ENCODE results near the gene LKAAEAR1.

The LKAAEAR1 gene

GRCh38 chr20:64051033-64051452, 33.2 kb downstream of the LKAAEAR1 start:
- no peak for TF ChIP-seq CTCF (IDR thresholded peaks at IDR 0.05; ENCODE audit: low read length, missing control alignments)
- no peak overlapping the region for H3K4me3 ChIP-seq (replicated peaks; ENCODE audit: low read depth, low read length)
- DNase-seq (ENCODE audit: low read depth), result no peak

GRCh38 chr20:64050261-64051032, 33.8 kb downstream of the LKAAEAR1 start:
- TF ChIP-seq CTCF (IDR thresholded peaks at IDR 0.05; ENCODE audit: low read length, missing control alignments), result no peak
- no peak for DNase-seq (ENCODE audit: low read depth)
- no peak overlapping the region for H3K4me3 ChIP-seq (replicated peaks; ENCODE audit: low read depth, low read length)

- no peak for DNase-seq (ENCODE audit: low read depth)
- TF ChIP-seq CTCF (IDR thresholded peaks at IDR 0.05; ENCODE audit: low read length, missing control alignments), result no peak
- H3K4me3 ChIP-seq (replicated peaks; ENCODE audit: low read depth, low read length), result no peak overlapping the region
These were observed 34.3 kb downstream of the LKAAEAR1 start for GRCh38 chr20:64049878-64050260.

DNA sequence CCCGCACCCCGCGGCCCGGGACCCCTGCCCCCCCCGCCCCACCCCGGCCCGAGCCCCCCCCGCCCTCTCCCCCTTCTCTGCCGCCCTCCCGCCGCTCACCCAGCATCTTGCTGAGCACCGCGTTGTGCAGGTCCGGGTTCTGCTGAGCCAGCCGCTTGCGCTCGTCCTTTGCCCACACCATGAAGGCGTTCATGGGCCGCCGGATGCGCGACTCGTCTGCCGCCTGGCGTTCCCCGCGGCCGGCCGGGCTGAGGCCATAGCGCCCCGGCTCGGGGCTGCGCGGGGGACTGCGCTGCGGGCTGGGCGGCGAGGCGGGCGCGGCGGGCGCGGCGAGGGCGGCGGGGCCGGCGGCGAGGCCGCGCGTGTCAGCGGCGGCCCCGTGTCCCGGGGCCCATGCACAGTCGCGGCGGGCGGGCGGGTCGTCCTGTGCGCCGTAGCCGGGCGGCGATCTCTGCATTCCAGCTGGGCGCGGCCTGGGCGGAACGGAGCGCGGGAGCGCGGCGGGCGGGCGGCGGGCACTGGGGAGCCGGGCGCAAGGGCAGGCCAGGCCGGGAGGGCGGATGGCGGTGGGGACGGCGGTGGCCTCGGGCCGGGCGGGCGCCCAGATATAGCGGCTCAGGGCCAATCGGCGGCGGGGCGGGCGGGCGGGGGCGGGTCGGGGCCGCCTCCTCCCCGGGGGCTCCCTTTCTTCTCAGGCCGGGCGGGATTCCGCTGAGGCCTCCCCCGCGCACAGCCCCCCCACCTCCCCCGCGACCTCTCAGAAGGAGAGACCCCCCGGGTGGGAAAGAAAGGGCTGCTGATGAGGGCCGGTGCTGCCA, 34.9 kb downstream of the LKAAEAR1 start, which contains the start of gene SOX18:
Gene SOX18 (minus strand): TSS at position 580 of the 818 bp plus-strand sequence. CDS start 123 bp downstream, at position 457.
- peak within 1 kb of the TSS; percentile 34 for H3K4me3 ChIP-seq (replicated peaks; ENCODE audit: low read depth, low read length)
- peak; percentile 34 for DNase-seq (ENCODE audit: low read depth)
- no peak for TF ChIP-seq CTCF (IDR thresholded peaks at IDR 0.05; ENCODE audit: low read length, missing control alignments)

DNA sequence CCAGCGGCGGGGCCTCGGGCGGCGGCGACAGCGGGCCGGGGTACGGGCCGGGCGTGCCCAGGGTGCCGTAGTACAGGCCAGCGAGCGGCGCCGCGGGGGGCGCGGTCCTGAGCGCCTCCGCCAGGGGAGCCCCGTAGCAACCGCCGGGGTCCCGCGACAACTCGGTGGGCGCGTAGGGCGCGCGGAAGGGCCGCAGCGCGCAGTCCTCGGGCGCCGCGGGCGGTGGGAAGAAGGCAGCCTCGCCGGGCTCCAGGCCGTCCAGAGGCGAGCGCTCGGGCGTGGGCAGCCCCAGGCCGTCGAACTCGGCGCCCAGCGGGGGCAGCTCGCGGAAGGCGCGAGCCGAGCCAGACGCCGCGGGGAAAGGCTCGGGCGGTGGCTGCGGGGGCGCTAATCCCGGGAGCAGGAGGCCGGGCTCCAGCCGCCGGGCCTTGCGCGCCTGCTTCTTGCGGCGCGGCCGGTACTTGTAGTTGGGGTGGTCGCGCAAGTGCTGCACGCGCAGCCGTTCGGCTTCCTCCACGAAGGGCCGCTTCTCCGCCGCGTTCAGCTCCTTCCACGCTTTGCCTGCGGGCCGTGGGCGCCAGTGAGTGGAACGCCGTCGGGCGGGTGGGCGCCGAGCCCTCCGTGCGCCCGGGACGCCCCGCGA, 35.7 kb downstream of the LKAAEAR1 start:
- no peak for TF ChIP-seq CTCF (IDR thresholded peaks at IDR 0.05; ENCODE audit: low read length, missing control alignments)
- H3K4me3 ChIP-seq (replicated peaks; ENCODE audit: low read depth, low read length), result peak overlapping the region; percentile 34
- no peak for DNase-seq (ENCODE audit: low read depth)

- H3K4me3 ChIP-seq (replicated peaks; ENCODE audit: low read depth, low read length), result peak overlapping the region; percentile 30
- TF ChIP-seq CTCF (IDR thresholded peaks at IDR 0.05; ENCODE audit: low read length, missing control alignments), result no peak
- no peak for DNase-seq (ENCODE audit: low read depth)
These were observed 36.2 kb downstream of the LKAAEAR1 start for GRCh38 chr20:64047968-64048401.

Data from fibroblast of pulmonary artery (primary cell).